GM21381 (cell line): ENCODE data around the gene EYS.

Experiments used
- ATAC-seq: cut with Tn5 transposase; IDR thresholded peaks from one replicate; pipeline ENCODE4 v1.9.1; 2021; ENCODE audit warnings: mild to moderate bottlenecking, moderate library complexity; ENCODE audit not compliant: unreplicated experiment

The EYS gene

DNA sequence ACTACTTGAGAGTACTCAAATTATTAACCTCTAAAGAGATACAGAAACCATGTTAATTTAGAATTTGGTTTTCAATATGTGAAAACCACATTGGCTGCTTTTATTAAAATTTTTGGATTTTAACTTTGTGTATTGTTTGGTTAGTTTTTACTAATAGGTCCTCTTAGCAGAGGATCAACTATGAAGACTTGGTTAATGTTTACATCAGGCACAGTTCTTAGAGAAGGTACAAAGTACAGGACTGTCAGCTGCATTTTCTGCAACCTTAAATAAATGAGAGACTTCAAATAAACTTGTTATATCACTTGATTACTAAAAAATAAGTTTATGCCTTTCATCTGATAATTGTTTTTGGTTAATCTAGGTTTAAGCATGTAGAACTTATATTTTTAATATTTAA is 1982.3 kb downstream of the EYS start:
- ATAC-seq, result no peak

DNA sequence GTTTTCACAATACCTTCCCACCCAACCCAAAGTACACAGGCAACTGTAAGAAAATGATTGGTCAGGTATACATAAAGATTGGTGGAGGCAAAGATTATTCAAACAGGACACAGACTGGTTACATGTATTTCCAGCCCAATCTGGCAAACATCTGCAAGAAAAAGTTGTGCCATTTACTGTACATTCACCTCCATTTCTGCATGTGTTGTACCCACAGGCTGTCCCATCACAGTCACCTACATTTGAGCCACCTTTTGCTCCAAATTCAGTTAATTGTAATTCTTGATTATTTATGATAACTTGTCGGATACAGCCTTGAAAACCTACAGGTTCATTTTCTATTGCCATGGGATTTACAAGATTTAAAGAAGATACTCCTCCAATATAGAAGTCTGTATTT is 1985.8 kb downstream of the EYS start:
- ATAC-seq, result no peak

DNA sequence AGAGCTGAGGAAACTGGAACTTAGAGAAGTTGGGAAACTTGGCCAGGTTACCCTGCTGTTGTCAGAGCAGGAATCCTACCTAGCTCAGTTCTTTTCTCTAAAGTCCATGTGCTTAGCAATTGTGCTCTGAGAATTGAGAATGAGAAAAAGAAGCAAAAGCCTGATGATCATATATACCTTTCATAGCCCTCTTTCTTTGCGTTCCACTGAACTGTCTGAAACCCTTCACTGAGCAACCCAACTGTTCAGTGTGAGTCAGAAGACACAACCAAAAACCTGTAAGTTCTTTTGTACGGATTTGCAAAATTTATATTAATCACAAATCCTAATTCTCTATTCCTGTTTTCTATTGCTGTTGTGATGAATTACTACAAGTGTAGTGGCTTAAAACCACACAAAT is 1990.9 kb downstream of the EYS start:
- ATAC-seq, result no peak

DNA sequence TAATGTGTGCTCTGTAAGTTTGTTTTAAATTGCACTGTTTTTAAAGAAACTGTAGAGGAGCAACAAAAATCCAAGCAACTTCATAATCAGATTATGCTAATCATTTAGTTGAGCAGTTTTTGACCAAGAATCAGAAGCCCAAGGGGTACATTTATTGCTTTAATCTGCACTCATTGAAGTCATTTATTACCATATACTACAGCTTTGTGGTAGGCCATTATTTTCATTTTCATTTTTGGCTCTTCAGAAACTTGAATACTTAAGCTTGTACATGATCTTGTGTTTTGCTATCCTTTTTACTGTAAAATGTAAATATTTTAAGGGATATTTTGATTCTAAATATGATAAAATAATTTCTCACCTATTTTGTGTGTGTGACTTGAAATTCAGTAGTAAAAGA is 1992.9 kb downstream of the EYS start:
- ATAC-seq, result no peak

DNA sequence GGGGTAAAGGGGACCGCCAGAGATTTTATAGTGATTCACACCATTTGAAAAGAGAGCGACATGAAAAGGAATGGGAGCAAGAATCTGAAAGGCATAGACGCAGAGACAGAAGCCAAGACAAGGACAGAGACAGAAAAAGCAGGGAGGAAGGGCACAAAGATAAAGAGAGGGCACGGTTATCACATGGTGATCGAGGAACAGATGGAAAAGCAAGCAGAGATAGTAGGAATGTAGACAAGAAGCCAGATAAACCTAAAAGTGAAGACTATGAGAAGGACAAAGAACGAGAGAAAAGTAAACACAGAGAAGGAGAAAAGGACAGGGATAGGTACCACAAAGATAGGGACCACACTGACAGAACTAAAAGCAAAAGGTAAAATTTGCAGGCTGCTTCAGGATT is 1993.7 kb downstream of the EYS start:
- no peak for ATAC-seq

DNA sequence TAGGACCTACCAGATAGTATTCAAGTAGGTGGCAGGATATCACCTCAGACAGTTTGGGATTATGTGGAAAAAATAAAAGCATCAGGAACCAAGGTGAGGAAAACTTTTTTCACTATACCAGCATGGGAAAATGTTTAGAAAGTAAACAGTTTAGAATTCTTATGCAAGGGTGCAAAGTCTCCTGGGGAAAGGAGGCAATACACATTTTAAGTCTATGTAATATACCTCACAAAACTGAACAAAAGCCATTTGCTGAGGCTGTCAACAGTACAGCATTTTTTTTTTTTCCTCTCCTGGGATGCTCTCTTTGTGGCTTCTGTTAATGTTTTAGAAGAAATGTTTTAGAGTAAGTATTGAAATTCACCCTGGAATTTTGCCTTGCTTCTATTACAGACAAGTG is 1997.9 kb downstream of the EYS start:
- ATAC-seq, result no peak

DNA sequence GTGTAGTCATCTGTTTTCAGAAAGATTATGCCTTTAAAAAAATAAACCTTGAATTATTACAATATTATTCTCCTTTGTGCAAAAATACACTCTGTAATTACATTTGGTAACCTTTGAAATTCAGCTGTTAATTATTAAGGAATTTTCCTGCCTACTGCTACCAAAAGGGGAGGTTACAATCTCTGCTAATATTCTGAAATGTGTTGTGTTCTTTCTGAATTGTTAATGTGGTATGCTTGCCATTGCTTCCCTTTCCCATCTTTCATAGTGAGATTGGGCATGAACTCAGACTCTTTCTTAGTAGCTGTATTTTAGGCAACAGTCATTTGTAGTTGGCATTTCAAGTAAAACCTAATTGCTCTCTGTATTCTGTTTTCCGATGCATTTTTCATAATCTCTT is 1998.4 kb downstream of the EYS start:
- ATAC-seq, result no peak

DNA sequence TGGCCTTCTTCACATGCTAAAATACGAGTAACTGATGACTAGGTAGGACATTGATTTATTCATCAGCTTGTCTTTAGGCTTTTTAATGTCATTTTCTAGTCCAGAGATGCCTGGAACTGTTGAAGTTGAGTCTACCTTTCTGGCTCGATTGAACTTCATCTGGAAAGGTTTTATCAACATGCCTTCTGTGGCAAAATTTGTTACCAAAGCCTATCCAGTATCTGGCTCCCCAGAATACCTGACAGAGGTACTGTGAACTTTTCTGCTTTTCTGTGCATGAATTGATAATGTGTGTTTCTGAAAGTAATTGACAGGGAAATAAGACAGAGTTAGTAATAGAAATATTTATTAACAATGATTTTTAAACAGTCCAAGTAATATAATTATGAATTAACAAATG is 2000.4 kb downstream of the EYS start:
- no peak for ATAC-seq

DNA sequence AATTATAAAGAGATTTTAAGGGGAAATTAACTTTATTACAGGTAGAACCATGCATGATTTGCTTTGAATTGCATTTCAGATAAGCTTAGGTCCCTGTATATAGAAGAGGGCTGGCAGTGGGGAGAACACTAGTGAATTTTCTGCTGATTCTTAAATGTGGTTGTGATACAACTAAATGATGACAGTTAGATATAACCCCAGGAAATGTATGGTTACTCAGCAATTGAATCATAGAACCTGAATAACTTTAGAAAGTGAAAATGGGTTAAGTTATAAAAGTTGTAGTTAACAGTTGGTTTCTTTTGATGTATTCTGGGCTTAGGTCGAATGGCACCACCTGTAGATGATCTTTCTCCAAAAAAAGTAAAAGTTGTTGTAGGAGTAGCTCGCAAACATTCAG is 2001.3 kb downstream of the EYS start:
- no peak for ATAC-seq

DNA sequence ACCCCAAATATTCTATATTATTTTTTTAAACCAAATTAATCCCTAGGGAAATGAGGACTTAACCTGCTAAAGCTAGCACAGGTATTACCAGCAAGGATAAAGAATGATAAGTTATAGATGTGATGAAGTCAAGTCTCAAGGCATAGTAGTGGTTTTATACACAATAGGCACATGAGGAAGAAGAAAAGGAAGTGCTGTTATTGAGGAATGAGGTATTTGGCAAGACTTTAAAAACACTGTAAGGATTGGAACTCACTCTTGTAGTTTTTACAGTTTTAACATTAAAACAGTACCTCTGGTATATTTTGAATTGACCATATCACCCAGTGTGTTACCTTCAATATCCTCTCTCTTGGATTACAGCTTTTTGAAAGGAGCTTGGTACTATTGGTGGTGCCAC is 2016.8 kb downstream of the EYS start:
- ATAC-seq, result no peak

DNA sequence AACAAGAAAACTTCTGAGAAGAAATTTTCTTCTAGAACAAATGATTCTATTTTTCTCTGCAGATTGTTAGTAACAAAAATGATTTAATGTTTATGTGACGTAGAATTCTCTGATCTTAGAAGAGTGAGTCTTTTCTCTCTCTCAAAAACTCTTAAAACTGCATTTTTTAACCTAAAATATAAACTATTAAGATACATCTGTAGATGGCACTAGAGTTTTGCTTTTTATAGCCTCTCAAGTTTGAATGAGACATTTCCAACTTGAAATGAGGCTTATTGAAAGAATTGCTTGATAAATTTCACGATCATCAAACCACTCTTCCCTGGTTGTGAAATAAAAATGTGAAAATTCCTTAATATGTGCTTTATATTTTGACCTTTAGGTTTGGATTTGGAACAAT is 2017.6 kb downstream of the EYS start:
- ATAC-seq, result no peak

DNA sequence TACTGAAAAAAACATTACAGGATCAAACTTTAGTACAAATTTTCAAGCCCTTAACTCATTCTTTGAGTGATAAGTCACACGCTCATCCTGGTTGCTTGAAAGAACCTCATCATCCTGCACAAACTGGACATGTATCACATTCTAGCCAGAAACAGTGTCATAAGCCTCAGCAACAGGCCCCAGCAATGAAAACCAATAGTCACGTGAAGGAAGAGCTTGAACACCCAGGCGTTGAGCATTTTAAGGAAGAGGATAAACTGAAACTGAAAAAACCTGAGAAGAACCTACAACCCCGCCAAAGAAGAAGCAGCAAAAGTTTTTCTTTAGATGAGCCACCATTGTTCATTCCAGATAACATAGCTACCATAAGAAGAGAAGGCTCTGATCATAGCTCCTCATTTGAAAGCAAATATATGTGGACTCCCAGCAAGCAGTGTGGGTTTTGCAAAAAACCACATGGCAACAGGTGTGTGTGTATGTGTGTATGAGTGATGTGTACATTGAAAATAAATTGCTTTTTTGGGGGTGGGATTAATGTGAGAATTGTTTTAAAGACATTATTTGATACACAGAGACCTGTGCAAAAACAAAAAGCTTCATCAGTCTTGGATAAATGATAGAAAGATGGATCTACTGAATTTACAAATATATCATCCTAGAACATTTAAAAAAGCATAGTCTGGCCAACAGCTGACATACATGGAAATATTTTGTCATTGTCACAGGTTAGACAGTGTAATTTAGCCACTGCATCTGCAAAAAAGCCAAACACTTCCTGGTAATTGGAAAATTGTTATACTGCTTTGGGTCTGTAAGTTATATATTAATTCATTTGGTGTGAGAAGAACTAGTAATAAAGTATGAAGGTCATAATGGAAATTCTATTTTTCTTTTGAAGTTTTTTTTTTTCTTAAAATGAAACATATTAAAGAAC is 2021.3 kb downstream of the EYS start:
- ATAC-seq, result peak; percentile 92

DNA sequence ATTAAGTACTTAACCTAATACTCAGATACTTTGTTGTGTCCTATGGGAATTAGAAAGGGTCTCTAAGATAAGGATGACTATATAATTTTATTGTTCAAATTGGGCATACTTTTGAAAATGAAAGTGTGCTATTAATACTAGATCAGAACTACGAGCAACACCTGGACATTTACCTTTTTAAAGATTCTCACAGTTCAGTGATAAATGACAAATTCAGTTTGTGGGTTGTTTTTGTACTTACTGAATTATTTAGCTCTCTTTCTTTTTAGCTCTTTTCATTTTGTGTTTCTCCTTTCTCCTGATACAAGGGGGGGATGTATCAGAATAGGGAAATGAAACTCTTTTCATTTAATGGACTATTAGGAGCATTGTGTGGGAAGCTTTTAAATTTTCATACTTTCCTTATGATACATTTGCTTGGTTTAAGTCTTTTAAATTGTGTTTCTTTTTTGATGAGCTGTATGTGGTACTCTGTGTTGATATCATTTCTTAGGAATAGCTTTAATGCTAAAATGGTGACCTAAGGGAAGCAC is 2023.9 kb downstream of the EYS start:
- no peak for ATAC-seq

DNA sequence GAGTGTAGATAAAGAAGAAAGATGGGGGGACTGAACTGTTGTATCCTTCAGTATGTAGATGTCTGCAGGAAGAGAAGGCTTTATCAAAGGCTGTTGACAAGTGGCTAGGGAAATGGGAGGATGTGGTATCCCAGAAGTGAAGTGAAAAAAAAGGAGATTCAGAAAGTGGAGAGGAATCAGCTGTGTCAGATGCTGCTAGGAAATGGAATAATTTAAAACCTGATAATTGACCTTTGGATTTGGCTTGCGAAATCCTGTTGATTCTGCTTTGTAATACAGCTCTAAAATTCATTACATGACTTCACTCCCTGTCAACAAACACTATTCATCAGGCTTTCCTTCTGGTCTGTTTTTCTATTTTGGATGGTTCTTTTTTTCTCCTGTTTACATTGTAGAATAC is 2029.7 kb downstream of the EYS start:
- ATAC-seq, result no peak

DNA sequence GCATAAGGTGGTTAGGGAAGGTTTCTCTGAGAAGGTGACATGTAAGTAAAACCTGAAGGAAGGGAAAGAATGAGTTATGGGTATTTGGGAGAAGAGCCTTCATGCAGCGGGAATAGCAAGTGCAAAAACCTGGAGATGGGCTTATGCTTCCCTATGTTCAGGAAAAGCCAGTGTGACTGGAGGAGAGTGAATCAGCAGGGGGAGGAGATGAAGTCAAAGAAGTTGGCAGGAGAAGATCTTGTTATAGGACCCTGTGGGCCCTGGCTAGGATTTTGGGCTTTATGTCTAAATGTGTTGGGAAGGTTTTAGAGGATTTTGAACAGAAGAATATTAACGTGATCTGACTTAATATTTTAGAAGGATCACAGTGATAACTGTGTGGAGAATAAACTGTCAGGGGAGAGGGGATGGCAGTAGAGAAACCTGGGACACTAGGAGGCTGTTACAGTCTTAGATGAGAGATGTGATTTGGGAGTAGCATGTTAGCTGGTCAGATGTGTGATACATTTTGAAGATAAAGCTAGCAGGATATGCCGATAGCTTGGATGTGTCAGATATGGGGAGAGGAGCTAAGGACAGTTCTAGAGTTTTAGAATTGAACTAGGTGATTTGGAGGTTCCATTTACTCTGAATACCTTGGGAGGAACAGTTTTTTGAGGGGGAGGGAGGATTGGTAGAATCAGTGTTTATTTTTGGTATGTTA is 2030.5 kb downstream of the EYS start:
- ATAC-seq, result no peak

DNA sequence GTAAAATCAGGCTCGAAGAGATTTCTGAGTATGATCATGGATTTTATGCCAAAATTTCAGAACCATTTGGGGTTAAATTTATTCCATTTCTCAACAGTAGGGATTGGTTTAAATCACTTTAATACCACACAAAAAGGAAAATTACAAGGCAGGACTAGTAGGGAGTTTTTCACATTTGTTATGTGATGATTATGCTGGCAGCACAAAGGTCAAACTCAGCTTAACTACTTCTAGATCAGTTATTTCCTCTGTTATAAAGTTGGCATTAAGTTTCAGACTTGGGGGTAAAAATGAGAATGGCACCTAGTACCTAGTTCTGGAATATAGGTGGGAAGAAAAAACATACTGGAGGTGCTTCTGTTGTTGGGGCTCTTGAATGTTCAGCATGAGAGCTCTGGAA is 2031.9 kb downstream of the EYS start:
- ATAC-seq, result no peak

DNA sequence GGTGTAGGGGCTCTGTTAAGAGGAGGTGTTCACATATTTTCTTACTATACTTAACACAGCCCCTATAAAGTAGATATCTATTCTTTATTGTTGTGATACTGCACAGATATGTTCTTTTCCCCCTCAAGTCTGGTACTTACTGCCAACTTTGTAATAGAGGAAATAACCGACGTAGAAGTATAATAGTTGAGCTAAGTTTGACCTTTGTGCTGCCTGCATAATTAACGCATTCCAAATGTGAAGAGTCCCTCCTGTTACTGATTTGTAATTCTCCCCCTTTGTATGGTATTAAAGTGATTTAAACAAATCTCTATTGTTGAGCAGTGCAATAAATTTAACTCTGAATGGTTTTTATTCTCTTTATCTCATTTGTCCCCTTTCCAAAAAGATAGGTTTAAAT is 2032.4 kb downstream of the EYS start:
- no peak for ATAC-seq

DNA sequence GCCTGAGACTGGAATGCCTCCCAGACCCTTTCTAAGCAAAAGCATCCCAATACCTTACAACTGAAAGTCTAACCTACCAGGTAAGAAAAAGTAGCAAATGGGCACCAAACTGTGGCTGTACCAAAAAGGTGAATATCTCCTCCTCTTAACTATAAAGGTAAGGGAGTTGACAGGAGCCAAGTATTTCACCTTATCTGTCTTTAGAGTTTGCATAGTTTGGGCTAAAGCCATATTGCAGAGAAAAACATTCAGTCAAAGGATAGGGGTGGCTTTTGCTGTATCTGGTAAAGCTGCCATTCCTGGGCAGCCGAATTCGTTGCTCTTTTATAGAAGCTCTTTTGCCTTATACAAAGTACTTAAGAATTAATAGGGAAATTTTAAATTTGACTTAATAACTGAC is 2033.3 kb downstream of the EYS start:
- no peak for ATAC-seq

DNA sequence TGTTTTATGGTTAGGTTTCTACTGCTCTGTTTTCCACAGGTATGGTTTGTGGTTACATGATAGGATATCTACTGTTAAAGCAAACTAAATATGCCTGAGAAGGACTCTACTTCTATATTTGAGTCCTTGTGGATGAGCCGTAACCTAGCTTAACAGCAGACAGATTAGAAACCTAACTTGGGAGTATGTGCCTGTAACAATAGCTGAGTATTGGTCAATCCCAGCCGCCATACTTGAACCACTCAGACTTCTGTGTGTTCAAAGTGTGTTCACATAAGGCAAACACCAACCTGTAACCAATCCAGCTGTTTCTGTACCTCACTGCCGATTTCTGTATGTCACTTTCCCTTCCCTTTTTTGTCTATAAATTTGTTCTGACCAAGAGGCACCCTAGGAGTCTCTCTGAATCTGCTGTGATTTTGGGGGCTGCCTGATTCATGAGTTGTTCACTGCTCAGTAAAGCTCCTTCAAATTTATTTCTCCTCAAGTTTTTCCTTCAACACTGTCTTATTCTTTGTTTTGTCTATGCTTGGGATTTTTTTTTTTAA is 2034.4 kb downstream of the EYS start:
- ATAC-seq, result no peak

DNA sequence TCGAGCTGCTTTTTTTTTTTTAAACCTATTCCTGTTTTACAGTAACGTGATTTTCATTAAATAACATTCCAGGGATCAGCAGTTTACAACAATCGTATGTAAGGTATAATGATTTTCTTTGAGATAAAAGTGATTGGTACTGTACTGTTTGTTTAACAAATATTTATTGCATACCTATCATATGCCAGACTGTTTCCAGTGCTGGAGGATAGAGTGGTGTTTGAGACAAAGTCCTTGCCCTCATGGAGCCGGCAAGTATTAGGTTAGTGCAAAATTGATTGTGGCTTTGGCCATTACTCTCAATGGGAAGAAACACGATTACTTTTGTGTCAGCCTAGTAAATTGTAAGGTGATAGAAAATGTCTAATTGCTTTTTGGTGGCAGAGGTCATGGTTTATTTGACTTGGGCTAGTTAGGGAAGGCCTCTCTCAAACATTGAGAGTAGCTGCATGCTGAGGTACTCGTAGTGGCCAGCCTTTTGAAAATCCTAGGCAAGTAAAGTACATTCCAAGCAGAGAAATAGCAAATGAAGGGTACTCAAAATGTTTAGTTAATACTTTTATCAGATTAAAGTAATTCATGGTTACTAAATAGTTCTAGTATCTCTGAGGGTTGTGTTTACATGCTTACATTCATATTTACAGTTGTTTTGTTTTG is 2035.8 kb downstream of the EYS start:
- ATAC-seq, result no peak
